Neutrophil (primary cell): ENCODE results near the gene FASLG.

Experiments
- H3K27ac ChIP-seq: fragments of 200-600 bp; sonication (generic); 2 replicates; pipeline ENCODE4 v1.5.1; 2016; ENCODE audit warnings: mild to moderate bottlenecking, moderate library complexity
- H3K27me3 ChIP-seq: fragments of 200-600 bp; sonication (generic); 2 replicates; pipeline ENCODE4 v1.6.0; 2016; ENCODE audit warnings: mild to moderate bottlenecking
- H3K36me3 ChIP-seq: fragments of 200-600 bp; sonication (generic); 2 replicates; pipeline ENCODE4 v1.5.1; 2017
- H3K4me1 ChIP-seq, 2 experiments: fragments of 200-600 bp in 1 of 2; sonication (generic) in 1 of 2; 1 replicate in 1 of 2; 2 replicates in 1 of 2; pipeline versions ENCODE4 v1.5.1 to v1.6.1; 2013 to 2016; ENCODE audit warnings: low read depth in 1 of 2, low read length in 1 of 2, mild to moderate bottlenecking in 1 of 2, moderate library complexity in 1 of 2; ENCODE audit not compliant: control insufficient read depth in 1 of 2, insufficient read depth in 1 of 2
- H3K4me3 ChIP-seq, 2 experiments: fragments of 200-600 bp in 1 of 2; sonication (generic) in 1 of 2; 1 replicate in 1 of 2; 2 replicates in 1 of 2; pipeline ENCODE4 v1.5.1; 2013 to 2016; ENCODE audit warnings: low read depth in 1 of 2, low read length in 1 of 2, mild to moderate bottlenecking in 1 of 2, moderate library complexity in 1 of 2
- H3K9me3 ChIP-seq: fragments of 200-600 bp; sonication (generic); 2 replicates; pipeline ENCODE4 v1.5.1; 2016
- CTCF ChIP-seq: fragments of 200-600 bp; sonication (generic); IDR thresholded peaks from 2 replicates; pipeline ENCODE4 v1.5.1; 2016; ENCODE audit warnings: antibody characterized with exemption

Gene FASLG

GRCh38 chr1:172697534-172698002, 38.7 kb downstream of the FASLG start:
- H3K27me3 ChIP-seq, result no peaks in the 10 kb centered on the region
- no peak overlapping the region for H3K27ac ChIP-seq
- no peaks in the 10 kb centered on the region for H3K4me1 ChIP-seq
- no peak overlapping the region for H3K4me3 ChIP-seq
- H3K36me3 ChIP-seq, result no peaks in the 10 kb centered on the region
- no peak for TF ChIP-seq CTCF
- no peaks in the 10 kb centered on the region for H3K9me3 ChIP-seq

GRCh38 chr1:172698224-172698623, 39.3 kb downstream of the FASLG start:
- Histone ChIP-seq H3K4me1 (no peaks in the 10 kb centered on the region), H3K4me3 (no peak overlapping the region), H3K27me3 (no peaks in the 10 kb centered on the region), H3K9me3 (no peaks in the 10 kb centered on the region), H3K27ac (no peak overlapping the region), H3K36me3 (no peaks in the 10 kb centered on the region)
- no peak for TF ChIP-seq CTCF

GRCh38 chr1:172699111-172699510, 40.2 kb downstream of the FASLG start:
- Histone ChIP-seq H3K36me3 (no peaks in the 10 kb centered on the region), H3K27me3 (no peaks in the 10 kb centered on the region), H3K4me3 (no peak overlapping the region), H3K4me1 (no peaks in the 10 kb centered on the region), H3K27ac (no peak overlapping the region), H3K9me3 (no peaks in the 10 kb centered on the region)
- TF ChIP-seq CTCF, result no peak

- Histone ChIP-seq H3K4me3 (no peak overlapping the region), H3K27me3 (no peaks in the 10 kb centered on the region), H3K36me3 (no peaks in the 10 kb centered on the region), H3K4me1 (no peaks in the 10 kb centered on the region), H3K27ac (no peak overlapping the region), H3K9me3 (no peaks in the 10 kb centered on the region)
- no peak for TF ChIP-seq CTCF
Observed at GRCh38 chr1:172699695-172700227, 40.9 kb downstream of the FASLG start.

- H3K4me3 ChIP-seq, result no peak overlapping the region
- H3K27ac ChIP-seq, result no peak overlapping the region
- TF ChIP-seq CTCF, result no peak
- no peaks in the 10 kb centered on the region for H3K9me3 ChIP-seq
- no peaks in the 10 kb centered on the region for H3K4me1 ChIP-seq
- no peaks in the 10 kb centered on the region for H3K27me3 ChIP-seq
- H3K36me3 ChIP-seq, result no peaks in the 10 kb centered on the region
Observed at GRCh38 chr1:172700556-172700955, 41.7 kb downstream of the FASLG start.

GRCh38 chr1:172704001-172704400, 45.1 kb downstream of the FASLG start:
- no peak for TF ChIP-seq CTCF
- Histone ChIP-seq H3K4me3 (no peak overlapping the region), H3K36me3 (no peaks in the 10 kb centered on the region), H3K9me3 (no peaks in the 10 kb centered on the region), H3K4me1 (no peaks in the 10 kb centered on the region), H3K27me3 (no peaks in the 10 kb centered on the region), H3K27ac (no peak overlapping the region)
